Measurements from ENCODE around the gene ALKBH5. TPM values are rescaled to one million over a fixed set of nuclear protein-coding genes. Genes with fewer than 3 reads are reported as not detected.

Gene ALKBH5
- 74.3 and 101 TPM in 2 replicates for total RNA-seq

GRCh38 chr17:18183334-18184142 lies at the start of gene ALKBH5:
Gene ALKBH5 (plus strand): TSS chr17:18183828. CDS start chr17:18184244, 416 bp downstream.

GRCh38 chr17:18225121-18225641 lies 41.6 kb downstream of the ALKBH5 start, which contains the start of gene LLGL1:
Gene LLGL1 (plus strand): TSS chr17:18225635. CDS start chr17:18225683, 48 bp downstream.

GRCh38 chr17:18258356-18259038 lies 74.9 kb downstream of the ALKBH5 start, which contains the start of gene FLII:
Gene FLII (minus strand): TSS chr17:18258738. CDS start chr17:18258690, 48 bp downstream.

Other genes starting within 250 kb of the ALKBH5 start
- gene TOM1L2, start 211.4 kb upstream of the ALKBH5 start, total RNA-seq, result 56.9 and 58.0 TPM in 2 replicates
- 0.21 TPM in 1 of 2 replicates, not detected in the other for gene DRC3, start 211.0 kb upstream of the ALKBH5 start, total RNA-seq
- gene ATPAF2, start 144.7 kb upstream of the ALKBH5 start, total RNA-seq, result 11.6 and 15.6 TPM in 2 replicates
- 8.9 and 9.2 TPM in 2 replicates for gene GID4, start 144.4 kb upstream of the ALKBH5 start, total RNA-seq
- 38.4 and 42.7 TPM in 2 replicates for gene DRG2, start 95.9 kb upstream of the ALKBH5 start, total RNA-seq
- 0.21 TPM in 1 of 2 replicates, not detected in the other for gene MYO15A, start 75.1 kb upstream of the ALKBH5 start, total RNA-seq
- 36.0 and 44.9 TPM in 2 replicates for gene LLGL1, start 41.8 kb downstream of the ALKBH5 start, total RNA-seq
- gene FLII, start 74.9 kb downstream of the ALKBH5 start, total RNA-seq, result 275 and 343 TPM in 2 replicates
- gene MIEF2, start 76.8 kb downstream of the ALKBH5 start, total RNA-seq, result 13.2 and 14.1 TPM in 2 replicates
- 19.9 and 26.6 TPM in 2 replicates for gene TOP3A, start 131.2 kb downstream of the ALKBH5 start, total RNA-seq
- 6.5 and 9.1 TPM in 2 replicates for gene SMCR8, start 131.5 kb downstream of the ALKBH5 start, total RNA-seq
- 36.6 and 37.3 TPM in 2 replicates for gene SHMT1, start 179.7 kb downstream of the ALKBH5 start, total RNA-seq
- gene EVPLL, start 193.9 kb downstream of the ALKBH5 start, total RNA-seq, result 1.8 and 1.9 TPM in 2 replicates